MV-4-11 (cell line): ENCODE data around the gene DMXL1.
"Not testable (repeated sequence)": the region's sequence is repeated elsewhere in the genome, so short reads cannot be mapped to it uniquely, and the experiment has no call there.

ENCODE experiments used
- DNase-seq: peaks from one replicate; lab custom pipeline; 2025; lab: John Stamatoyannopoulos, UW

Gene DMXL1

GRCh38 chr5:119131530-119132304 lies 60.8 kb downstream of the DMXL1 start:
- no peak for DNase-seq

GRCh38 chr5:119135743-119136142 lies 64.9 kb downstream of the DMXL1 start:
- not testable (repeated sequence) for DNase-seq

GRCh38 chr5:119136666-119137318 lies 65.9 kb downstream of the DMXL1 start:
- DNase-seq = no peak

- DNase-seq = no peak
Measured at GRCh38 chr5:119153629-119154028, 82.7 kb downstream of the DMXL1 start.

GRCh38 chr5:119158144-119158543 lies 87.3 kb downstream of the DMXL1 start:
- DNase-seq = no peak

GRCh38 chr5:119161430-119161829 lies 90.5 kb downstream of the DMXL1 start:
- no peak for DNase-seq

- DNase-seq = no peak
Measured at GRCh38 chr5:119166026-119166425, 95.1 kb downstream of the DMXL1 start.

GRCh38 chr5:119168401-119168800 lies 97.5 kb downstream of the DMXL1 start:
- no peak for DNase-seq

GRCh38 chr5:119171686-119172085 lies 100.8 kb downstream of the DMXL1 start:
- DNase-seq = no peak

- DNase-seq = no peak
Measured at GRCh38 chr5:119174578-119175163, 103.8 kb downstream of the DMXL1 start.

GRCh38 chr5:119176785-119177184 lies 105.9 kb downstream of the DMXL1 start:
- DNase-seq = no peak

- DNase-seq = no peak
Measured at GRCh38 chr5:119177226-119177625, 106.3 kb downstream of the DMXL1 start.

GRCh38 chr5:119178435-119178834 lies 107.5 kb downstream of the DMXL1 start:
- no peak for DNase-seq

GRCh38 chr5:119179857-119180641 lies 109.2 kb downstream of the DMXL1 start:
- DNase-seq = no peak

GRCh38 chr5:119185512-119185911 lies 114.6 kb downstream of the DMXL1 start:
- DNase-seq = not testable (repeated sequence)

GRCh38 chr5:119187776-119188529 lies 117.1 kb downstream of the DMXL1 start:
- no peak for DNase-seq

GRCh38 chr5:119190470-119191095 lies 119.7 kb downstream of the DMXL1 start:
- no peak for DNase-seq

GRCh38 chr5:119191944-119192343 lies 121.1 kb downstream of the DMXL1 start:
- no peak for DNase-seq

- peak; percentile 73 for DNase-seq
Measured at GRCh38 chr5:119200795-119201194, 129.9 kb downstream of the DMXL1 start.

GRCh38 chr5:119207105-119207504 lies 136.2 kb downstream of the DMXL1 start:
- no peak for DNase-seq

- no peak for DNase-seq
Measured at GRCh38 chr5:119212026-119212425, 141.1 kb downstream of the DMXL1 start.
